ENCODE data around the gene BCL2L1.

DNA sequence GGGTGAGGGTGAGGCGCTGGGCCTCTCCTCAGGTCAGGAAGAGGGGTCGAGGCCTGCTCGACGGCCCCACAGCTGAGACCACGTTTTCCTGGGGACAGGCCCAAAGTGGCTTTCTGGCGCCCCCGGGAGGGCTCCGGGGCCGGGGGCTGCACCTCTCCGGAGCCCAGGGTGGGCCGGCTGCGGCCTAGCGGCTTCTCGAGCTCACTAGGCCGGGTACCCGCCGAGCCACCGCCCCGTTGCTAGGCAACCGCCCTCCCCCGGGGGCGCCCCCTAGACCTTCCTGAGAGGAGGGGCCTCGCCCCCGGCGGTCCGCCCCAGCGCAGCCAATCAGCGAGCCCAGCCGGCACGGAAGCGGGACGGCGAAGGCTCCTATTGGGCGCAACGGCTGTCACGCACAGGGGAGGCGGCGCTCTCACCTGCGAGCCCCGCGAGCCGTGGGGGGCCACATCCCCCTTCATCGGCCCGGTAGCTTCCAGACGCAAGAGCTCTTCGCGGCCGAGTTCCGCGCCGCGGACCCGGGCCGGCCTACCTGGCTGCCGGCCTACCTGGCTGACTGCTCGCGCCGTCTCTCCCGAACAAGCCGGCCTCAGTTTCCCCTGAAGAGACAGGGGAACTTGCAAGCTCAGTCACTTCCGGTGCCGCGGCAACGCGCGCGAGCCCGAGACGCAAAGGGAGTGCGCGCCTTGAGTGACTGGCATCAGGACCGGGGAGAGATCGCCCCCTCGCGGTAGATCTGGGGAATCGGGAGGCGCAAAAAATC, 831 bp upstream of the BCL2L1 start:
- TF ChIP-seq, protein P1, sequence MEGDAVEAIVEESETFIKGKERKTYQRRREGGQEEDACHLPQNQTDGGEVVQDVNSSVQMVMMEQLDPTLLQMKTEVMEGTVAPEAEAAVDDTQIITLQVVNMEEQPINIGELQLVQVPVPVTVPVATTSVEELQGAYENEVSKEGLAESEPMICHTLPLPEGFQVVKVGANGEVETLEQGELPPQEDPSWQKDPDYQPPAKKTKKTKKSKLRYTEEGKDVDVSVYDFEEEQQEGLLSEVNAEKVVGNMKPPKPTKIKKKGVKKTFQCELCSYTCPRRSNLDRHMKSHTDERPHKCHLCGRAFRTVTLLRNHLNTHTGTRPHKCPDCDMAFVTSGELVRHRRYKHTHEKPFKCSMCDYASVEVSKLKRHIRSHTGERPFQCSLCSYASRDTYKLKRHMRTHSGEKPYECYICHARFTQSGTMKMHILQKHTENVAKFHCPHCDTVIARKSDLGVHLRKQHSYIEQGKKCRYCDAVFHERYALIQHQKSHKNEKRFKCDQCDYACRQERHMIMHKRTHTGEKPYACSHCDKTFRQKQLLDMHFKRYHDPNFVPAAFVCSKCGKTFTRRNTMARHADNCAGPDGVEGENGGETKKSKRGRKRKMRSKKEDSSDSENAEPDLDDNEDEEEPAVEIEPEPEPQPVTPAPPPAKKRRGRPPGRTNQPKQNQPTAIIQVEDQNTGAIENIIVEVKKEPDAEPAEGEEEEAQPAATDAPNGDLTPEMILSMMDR (IDR thresholded peaks at IDR 0.05) = peak; percentile 99
- TF ChIP-seq EZH2 (IDR thresholded peaks at IDR 0.05) = peak; percentile 60

Data from neural progenitor cell (in vitro differentiated cells).